Panc1 (cell line): ENCODE data around the gene RUNX1. TPM values are rescaled to one million over a fixed set of nuclear protein-coding genes. Genes with fewer than 3 reads are reported as not detected.

Experiments used
- ATAC-seq: fragments of 200-7000 bp; cut with Tn5 transposase; 2 replicates; pipeline ENCODE4 v1.9.1; 2020; ENCODE audit warnings: mild to moderate bottlenecking, moderate library complexity
- BruUV-seq: library from RNA; stranded (reverse); fragments of 400-500 nt; replicated peaks from 2 replicates; lab custom pipeline; 2021; lab: Mats Ljungman, UMichigan
- CTCF ChIA-PET: fragments of 300-600 bp; sonication (Branson Sonifier 250); formaldehyde crosslinking; loops from one replicate; lab custom pipeline; 2022; ENCODE audit warnings: antibody characterized with exemption; lab: Charles Lee
- POLR2A ChIA-PET: fragments of 300-600 bp; sonication (Branson Sonifier 250); formaldehyde crosslinking; loops from one replicate; lab custom pipeline; 2022; ENCODE audit warnings: antibody characterized with exemption; lab: Charles Lee
- DNase-seq: peaks from one replicate; pipeline ENCODE4 v3.0.0-alpha.2; 2010; ENCODE audit warnings: low read depth, low spot score
- H3K27ac ChIP-seq: 2 replicates; pipeline ENCODE4 v1.5.1; 2011; ENCODE audit warnings: mild to moderate bottlenecking, low read length, inconsistent platforms
- H3K27me3 ChIP-seq: fragments of 200-500 bp; sonication (Bioruptor generic); 2 replicates; pipeline ENCODE4 v1.6.0; 2014; ENCODE audit warnings: low read length, inconsistent platforms; ENCODE audit not compliant: control insufficient read depth, insufficient read depth
- H3K36me3 ChIP-seq: fragments of 200-500 bp; sonication (Bioruptor generic); 2 replicates; pipeline ENCODE4 v1.5.1; 2014; ENCODE audit warnings: inconsistent platforms, mild to moderate bottlenecking, low read length, moderate library complexity; ENCODE audit not compliant: control insufficient read depth, insufficient read depth
- H3K4me1 ChIP-seq: 2 replicates; pipeline ENCODE4 v1.5.1; 2011; ENCODE audit warnings: inconsistent platforms, mild to moderate bottlenecking, low read length, moderate library complexity; ENCODE audit not compliant: control insufficient read depth, insufficient read depth
- H3K4me3 ChIP-seq, 2 experiments: 2 replicates each; pipeline ENCODE4 v1.5.1; 2011 to 2012; ENCODE audit warnings: low read depth in 2 of 2, low read length in 2 of 2, mild to moderate bottlenecking in 2 of 2, inconsistent platforms in 1 of 2, moderate library complexity in 1 of 2
- H3K9me3 ChIP-seq: fragments of 200-500 bp; sonication (Bioruptor generic); 2 replicates; pipeline ENCODE4 v1.5.1; 2014; ENCODE audit warnings: low read depth, mild to moderate bottlenecking, inconsistent platforms, low read length, moderate library complexity; ENCODE audit not compliant: control insufficient read depth, insufficient read depth
- CTCF ChIP-seq: fragments of 450-650 bp; IDR thresholded peaks from 2 replicates; pipeline ENCODE4 v1.5.1; 2017; ENCODE audit warnings: mild to moderate bottlenecking
- POLR2AphosphoS5 ChIP-seq: IDR thresholded peaks from 2 replicates; pipeline ENCODE4 v1.6.1; 2012; ENCODE audit warnings: mild to moderate bottlenecking, low read depth, low read length, moderate library complexity
- REST ChIP-seq, 2 experiments: IDR thresholded peaks; 2 replicates each; pipeline ENCODE4 v1.6.1; 2011 to 2012; ENCODE audit warnings: low read depth in 2 of 2, control low read depth in 1 of 2, low read length in 1 of 2, mild to moderate bottlenecking in 1 of 2, moderate library complexity in 1 of 2; ENCODE audit not compliant: insufficient read depth in 1 of 2
- SIN3A ChIP-seq: IDR thresholded peaks from 2 replicates; pipeline ENCODE4 v1.6.1; 2012; ENCODE audit warnings: low read depth, mild to moderate bottlenecking, low read length, moderate library complexity, borderline replicate concordance; ENCODE audit not compliant: insufficient read depth
- TCF7L2 ChIP-seq: IDR thresholded peaks from 2 replicates; pipeline ENCODE4 v1.6.1; 2011; ENCODE audit warnings: mild to moderate bottlenecking, low read depth, low read length, inconsistent platforms
- in situ Hi-C: cut with HindIII; loops from 2 replicates; pipeline ENCODE4 v1.10.0; 2016; ENCODE audit warnings: low sequenced_read_pairs, low pct_unique_long_range_greater_than_20kb
- intact Hi-C: fragments of 100-400 bp; cut with micrococcal nuclease; formaldehyde crosslinking; loops from one replicate; pipeline ENCODE4 v1.10.0; 2022; ENCODE audit not compliant: unreplicated experiment
- total RNA-seq: library from RNA; stranded (reverse); gene quantifications from one replicate; pipeline ENCODE4 v1.2.1, GENCODE V29; 2021; ENCODE audit not compliant: unreplicated experiment

RUNX1 gene
- total RNA-seq, 1 experiment from 2014 or later, result 22.4 TPM

- no peak for ATAC-seq
- in situ Hi-C loops, result no loop called here
- Histone ChIP-seq H3K4me1 (peaks cover 2% of the 10 kb centered on the region), H3K27ac (no peak overlapping the region), H3K27me3 (no peaks in the 10 kb centered on the region), H3K36me3 (no peaks in the 10 kb centered on the region), H3K9me3 (no peaks in the 10 kb centered on the region), H3K4me3 (0 out of 4 replicates have a peak overlapping the region, but pooled peaks of 1 of the 2 experiments have one; percentile 1)
- TF ChIP-seq POLR2AphosphoS5 (no peak), SIN3A (no peak), CTCF (no peak), REST (IDR thresholded peaks at IDR 0.05; ENCODE audit: insufficient read depth in 1 of 2, low read depth in 2 of 2, low read length in 1 of 2) (no peak), TCF7L2 (no peak)
- intact Hi-C loops, result loop anchor here (5.0 to 10.0 kb wide), 2 partner anchors 153 to 209 kb away; no protein-coding TSS in a partner anchor
- no TSS peak for BruUV-seq
- ChIA-PET CTCF (no interaction called here), POLR2A (no interaction called here)
- DNase-seq, result no peak
These were observed 3.4 kb downstream of the RUNX1 start for GRCh38 chr21:35045542-35046262.

GRCh38 chr21:35044770-35045541, 4.1 kb downstream of the RUNX1 start:
- Histone ChIP-seq H3K36me3 (no peaks in the 10 kb centered on the region), H3K27me3 (no peaks in the 10 kb centered on the region), H3K9me3 (no peaks in the 10 kb centered on the region), H3K4me3 (no peak overlapping the region), H3K4me1 (peaks cover 2% of the 10 kb centered on the region), H3K27ac (no peak overlapping the region)
- BruUV-seq, result no TSS peak
- ATAC-seq (no peak), DNase-seq (no peak)
- ChIA-PET CTCF (no interaction called here), POLR2A (no interaction called here)
- in situ Hi-C loops, result no loop called here
- intact Hi-C loops, result loop anchor here (5.0 to 10.0 kb wide), 2 partner anchors 153 to 210 kb away; no protein-coding TSS in a partner anchor
- no peak for TF ChIP-seq CTCF
- TF ChIP-seq REST (IDR thresholded peaks at IDR 0.05; ENCODE audit: insufficient read depth in 1 of 2, low read depth in 2 of 2, low read length in 1 of 2), result no peak
- TF ChIP-seq TCF7L2, result no peak
- no peak for TF ChIP-seq SIN3A
- TF ChIP-seq POLR2AphosphoS5, result no peak
